Neural crest cell (in vitro differentiated cells): ENCODE measurements around the gene LRRFIP2. TPM values are rescaled to one million over a fixed set of nuclear protein-coding genes. Genes with fewer than 3 reads are reported as not detected.

Experiments
- DNase-seq: peaks from one replicate; pipeline ENCODE4 v3.0.0; 2021; ENCODE audit warnings: low read depth, mixed read lengths, low spot score
- H3K27ac Mint-ChIP-seq: one replicate; pipeline ENCODE4 v1.8.0; 2021; ENCODE audit warnings: mild to moderate bottlenecking, mixed read lengths; ENCODE audit not compliant: unreplicated experiment
- H3K27me3 Mint-ChIP-seq: 2 replicates; pipeline ENCODE4 v1.8.0; 2021; ENCODE audit warnings: low read depth, mild to moderate bottlenecking, mixed read lengths
- H3K36me3 Mint-ChIP-seq: 2 replicates; pipeline ENCODE4 v1.8.0; 2021; ENCODE audit warnings: low read depth, mild to moderate bottlenecking, mixed read lengths
- H3K4me1 Mint-ChIP-seq: 2 replicates; pipeline ENCODE4 v1.8.0; 2021; ENCODE audit warnings: mixed read lengths
- H3K4me3 Mint-ChIP-seq: one replicate; pipeline ENCODE4 v1.8.0; 2021; ENCODE audit warnings: mild to moderate bottlenecking, mixed read lengths
- H3K9me3 Mint-ChIP-seq: 2 replicates; pipeline ENCODE4 v1.8.0; 2021; ENCODE audit warnings: mixed read lengths
- total RNA-seq: library from RNA; stranded (reverse); gene quantifications from 2 replicates; pipeline ENCODE4 v1.2.1, GENCODE V29; 2021
- TF ChIP-seq, protein P1 (sequence below): fragments of 200-600 bp; sonication (generic); conservative IDR thresholded peaks from 2 replicates; pipeline ENCODE4 v1.5.0; 2021; ENCODE audit warnings: antibody characterized with exemption, mild to moderate bottlenecking

The LRRFIP2 gene
- total RNA-seq, 1 donor from 2014 or later: 37.2 TPM

DNA sequence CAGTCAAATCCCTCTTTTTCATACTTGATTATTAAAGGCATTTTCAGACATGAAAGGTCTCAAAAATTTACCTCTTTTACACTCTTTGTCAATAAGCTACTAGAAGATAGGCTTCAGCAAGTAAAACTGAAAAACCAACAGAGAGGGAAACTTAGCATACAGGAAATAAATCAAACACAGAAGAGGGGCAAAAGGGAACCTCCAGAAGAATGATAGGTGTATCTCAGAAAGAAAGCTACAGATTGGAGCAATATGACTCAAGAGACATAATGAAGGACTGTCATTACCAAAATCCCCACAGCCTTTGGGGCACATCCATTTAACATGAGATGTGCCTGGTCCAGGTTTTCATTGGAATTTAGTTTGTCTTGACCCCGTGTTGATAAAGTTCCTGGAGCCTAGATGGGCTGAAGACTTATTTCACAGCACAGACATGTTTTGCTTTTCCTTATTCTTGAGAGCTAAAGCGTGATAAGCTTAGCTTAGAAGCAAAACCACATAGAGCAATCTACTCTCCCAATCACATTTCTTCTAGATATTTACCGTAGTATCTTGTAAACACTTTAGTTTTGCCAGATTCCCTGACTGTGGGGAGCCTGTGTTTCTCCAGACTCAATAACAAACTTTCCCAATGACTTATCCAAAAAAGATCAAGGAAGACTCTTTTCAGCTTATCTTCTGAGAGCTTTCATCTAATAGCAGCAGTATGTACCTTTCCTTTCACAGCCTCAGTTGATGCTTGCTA, 11.7 kb downstream of the LRRFIP2 start:
- Mint-ChIP-seq H3K9me3 (no peaks in the 10 kb centered on the region), H3K4me1 (peaks cover 10% of the 10 kb centered on the region), H3K27ac (no peak overlapping the region), H3K4me3 (no peak overlapping the region), H3K36me3 (peaks cover 10% of the 10 kb centered on the region), H3K27me3 (no peaks in the 10 kb centered on the region)
- TF ChIP-seq, protein P1, sequence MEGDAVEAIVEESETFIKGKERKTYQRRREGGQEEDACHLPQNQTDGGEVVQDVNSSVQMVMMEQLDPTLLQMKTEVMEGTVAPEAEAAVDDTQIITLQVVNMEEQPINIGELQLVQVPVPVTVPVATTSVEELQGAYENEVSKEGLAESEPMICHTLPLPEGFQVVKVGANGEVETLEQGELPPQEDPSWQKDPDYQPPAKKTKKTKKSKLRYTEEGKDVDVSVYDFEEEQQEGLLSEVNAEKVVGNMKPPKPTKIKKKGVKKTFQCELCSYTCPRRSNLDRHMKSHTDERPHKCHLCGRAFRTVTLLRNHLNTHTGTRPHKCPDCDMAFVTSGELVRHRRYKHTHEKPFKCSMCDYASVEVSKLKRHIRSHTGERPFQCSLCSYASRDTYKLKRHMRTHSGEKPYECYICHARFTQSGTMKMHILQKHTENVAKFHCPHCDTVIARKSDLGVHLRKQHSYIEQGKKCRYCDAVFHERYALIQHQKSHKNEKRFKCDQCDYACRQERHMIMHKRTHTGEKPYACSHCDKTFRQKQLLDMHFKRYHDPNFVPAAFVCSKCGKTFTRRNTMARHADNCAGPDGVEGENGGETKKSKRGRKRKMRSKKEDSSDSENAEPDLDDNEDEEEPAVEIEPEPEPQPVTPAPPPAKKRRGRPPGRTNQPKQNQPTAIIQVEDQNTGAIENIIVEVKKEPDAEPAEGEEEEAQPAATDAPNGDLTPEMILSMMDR: no peak
- no peak for DNase-seq

GRCh38 chr3:37161351-37161750, 13.0 kb downstream of the LRRFIP2 start:
- H3K4me3 Mint-ChIP-seq: no peak overlapping the region
- peaks cover 10% of the 10 kb centered on the region for H3K36me3 Mint-ChIP-seq
- peaks cover 10% of the 10 kb centered on the region for H3K4me1 Mint-ChIP-seq
- TF ChIP-seq, protein P1: no peak
- no peak overlapping the region for H3K27ac Mint-ChIP-seq
- DNase-seq: no peak
- H3K9me3 Mint-ChIP-seq: no peaks in the 10 kb centered on the region
- no peaks in the 10 kb centered on the region for H3K27me3 Mint-ChIP-seq

- TF ChIP-seq, protein P1: no peak
- DNase-seq: no peak
- H3K4me3 Mint-ChIP-seq: no peak overlapping the region
- no peak overlapping the region for H3K27ac Mint-ChIP-seq
- peaks cover 16% of the 10 kb centered on the region for H3K36me3 Mint-ChIP-seq
- H3K27me3 Mint-ChIP-seq: no peaks in the 10 kb centered on the region
- H3K9me3 Mint-ChIP-seq: peaks cover 3% of the 10 kb centered on the region
- H3K4me1 Mint-ChIP-seq: peaks cover 10% of the 10 kb centered on the region
Measured at GRCh38 chr3:37155782-37156181, 18.6 kb downstream of the LRRFIP2 start.

- TF ChIP-seq, protein P1: no peak
- Mint-ChIP-seq H3K36me3 (peaks cover 14% of the 10 kb centered on the region), H3K4me1 (peaks cover 10% of the 10 kb centered on the region), H3K4me3 (no peak overlapping the region), H3K9me3 (peaks cover 3% of the 10 kb centered on the region), H3K27me3 (no peaks in the 10 kb centered on the region), H3K27ac (peak overlapping the region; percentile 9)
- DNase-seq: no peak
Measured at GRCh38 chr3:37154668-37155314, 19.6 kb downstream of the LRRFIP2 start.

DNA sequence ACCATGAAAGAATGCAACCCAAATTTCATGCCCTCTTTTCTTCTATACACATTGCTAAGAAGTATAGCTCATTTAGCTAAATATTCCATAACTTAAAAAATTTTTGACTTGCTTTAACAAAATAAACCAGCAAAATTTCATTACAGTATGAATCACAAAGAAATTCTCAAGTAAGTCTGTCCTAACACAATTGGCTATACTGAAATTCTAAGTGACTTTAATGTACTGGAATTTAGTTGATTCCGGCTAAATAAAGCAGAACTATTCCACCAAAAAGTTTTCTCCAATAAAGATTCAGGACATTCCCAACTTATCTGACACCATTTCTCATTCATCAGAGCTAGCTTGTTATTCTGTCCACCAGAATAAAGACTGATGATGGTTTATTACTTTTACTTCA, 23.8 kb downstream of the LRRFIP2 start:
- no peaks in the 10 kb centered on the region for H3K27me3 Mint-ChIP-seq
- TF ChIP-seq, protein P1: no peak
- no peak overlapping the region for H3K4me3 Mint-ChIP-seq
- peaks cover 18% of the 10 kb centered on the region for H3K36me3 Mint-ChIP-seq
- peaks cover 10% of the 10 kb centered on the region for H3K4me1 Mint-ChIP-seq
- H3K9me3 Mint-ChIP-seq: peaks cover 3% of the 10 kb centered on the region
- no peak for DNase-seq
- H3K27ac Mint-ChIP-seq: no peak overlapping the region
